ENCODE results near the gene ABL1.

The ABL1 gene

DNA sequence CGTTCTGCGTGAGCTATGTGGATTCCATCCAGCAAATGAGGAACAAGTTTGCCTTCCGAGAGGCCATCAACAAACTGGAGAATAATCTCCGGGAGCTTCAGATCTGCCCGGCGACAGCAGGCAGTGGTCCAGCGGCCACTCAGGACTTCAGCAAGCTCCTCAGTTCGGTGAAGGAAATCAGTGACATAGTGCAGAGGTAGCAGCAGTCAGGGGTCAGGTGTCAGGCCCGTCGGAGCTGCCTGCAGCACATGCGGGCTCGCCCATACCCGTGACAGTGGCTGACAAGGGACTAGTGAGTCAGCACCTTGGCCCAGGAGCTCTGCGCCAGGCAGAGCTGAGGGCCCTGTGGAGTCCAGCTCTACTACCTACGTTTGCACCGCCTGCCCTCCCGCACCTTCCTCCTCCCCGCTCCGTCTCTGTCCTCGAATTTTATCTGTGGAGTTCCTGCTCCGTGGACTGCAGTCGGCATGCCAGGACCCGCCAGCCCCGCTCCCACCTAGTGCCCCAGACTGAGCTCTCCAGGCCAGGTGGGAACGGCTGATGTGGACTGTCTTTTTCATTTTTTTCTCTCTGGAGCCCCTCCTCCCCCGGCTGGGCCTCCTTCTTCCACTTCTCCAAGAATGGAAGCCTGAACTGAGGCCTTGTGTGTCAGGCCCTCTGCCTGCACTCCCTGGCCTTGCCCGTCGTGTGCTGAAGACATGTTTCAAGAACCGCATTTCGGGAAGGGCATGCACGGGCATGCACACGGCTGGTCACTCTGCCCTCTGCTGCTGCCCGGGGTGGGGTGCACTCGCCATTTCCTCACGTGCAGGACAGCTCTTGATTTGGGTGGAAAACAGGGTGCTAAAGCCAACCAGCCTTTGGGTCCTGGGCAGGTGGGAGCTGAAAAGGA, 50.7 kb downstream of the ABL1 start:
- no peak overlapping the region for H3K4me3 ChIP-seq (replicated peaks; ENCODE audit: low read depth, low read length)
- TF ChIP-seq, protein P1, sequence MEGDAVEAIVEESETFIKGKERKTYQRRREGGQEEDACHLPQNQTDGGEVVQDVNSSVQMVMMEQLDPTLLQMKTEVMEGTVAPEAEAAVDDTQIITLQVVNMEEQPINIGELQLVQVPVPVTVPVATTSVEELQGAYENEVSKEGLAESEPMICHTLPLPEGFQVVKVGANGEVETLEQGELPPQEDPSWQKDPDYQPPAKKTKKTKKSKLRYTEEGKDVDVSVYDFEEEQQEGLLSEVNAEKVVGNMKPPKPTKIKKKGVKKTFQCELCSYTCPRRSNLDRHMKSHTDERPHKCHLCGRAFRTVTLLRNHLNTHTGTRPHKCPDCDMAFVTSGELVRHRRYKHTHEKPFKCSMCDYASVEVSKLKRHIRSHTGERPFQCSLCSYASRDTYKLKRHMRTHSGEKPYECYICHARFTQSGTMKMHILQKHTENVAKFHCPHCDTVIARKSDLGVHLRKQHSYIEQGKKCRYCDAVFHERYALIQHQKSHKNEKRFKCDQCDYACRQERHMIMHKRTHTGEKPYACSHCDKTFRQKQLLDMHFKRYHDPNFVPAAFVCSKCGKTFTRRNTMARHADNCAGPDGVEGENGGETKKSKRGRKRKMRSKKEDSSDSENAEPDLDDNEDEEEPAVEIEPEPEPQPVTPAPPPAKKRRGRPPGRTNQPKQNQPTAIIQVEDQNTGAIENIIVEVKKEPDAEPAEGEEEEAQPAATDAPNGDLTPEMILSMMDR (IDR thresholded peaks at IDR 0.05; ENCODE audit: low read depth, low read length, missing control alignments), result no peak
- no peak for DNase-seq (ENCODE audit: extremely low read depth, low read depth)

DNA sequence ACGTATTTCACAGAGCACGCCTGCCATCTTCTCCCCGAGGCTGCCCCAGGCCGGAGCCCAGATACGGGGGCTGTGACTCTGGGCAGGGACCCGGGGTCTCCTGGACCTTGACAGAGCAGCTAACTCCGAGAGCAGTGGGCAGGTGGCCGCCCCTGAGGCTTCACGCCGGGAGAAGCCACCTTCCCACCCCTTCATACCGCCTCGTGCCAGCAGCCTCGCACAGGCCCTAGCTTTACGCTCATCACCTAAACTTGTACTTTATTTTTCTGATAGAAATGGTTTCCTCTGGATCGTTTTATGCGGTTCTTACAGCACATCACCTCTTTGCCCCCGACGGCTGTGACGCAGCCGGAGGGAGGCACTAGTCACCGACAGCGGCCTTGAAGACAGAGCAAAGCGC, 51.9 kb downstream of the ABL1 start:
- no peak for DNase-seq (ENCODE audit: extremely low read depth, low read depth)
- TF ChIP-seq, protein P1 (IDR thresholded peaks at IDR 0.05; ENCODE audit: low read depth, low read length, missing control alignments), result no peak
- no peak overlapping the region for H3K4me3 ChIP-seq (replicated peaks; ENCODE audit: low read depth, low read length)

- TF ChIP-seq, protein P1 (IDR thresholded peaks at IDR 0.05; ENCODE audit: low read depth, low read length, missing control alignments), result no peak
- H3K4me3 ChIP-seq (replicated peaks; ENCODE audit: low read depth, low read length), result no peak overlapping the region
- DNase-seq (ENCODE audit: extremely low read depth, low read depth), result no peak
Measured at GRCh38 chr9:130887494-130888144, 52.6 kb downstream of the ABL1 start.

DNA sequence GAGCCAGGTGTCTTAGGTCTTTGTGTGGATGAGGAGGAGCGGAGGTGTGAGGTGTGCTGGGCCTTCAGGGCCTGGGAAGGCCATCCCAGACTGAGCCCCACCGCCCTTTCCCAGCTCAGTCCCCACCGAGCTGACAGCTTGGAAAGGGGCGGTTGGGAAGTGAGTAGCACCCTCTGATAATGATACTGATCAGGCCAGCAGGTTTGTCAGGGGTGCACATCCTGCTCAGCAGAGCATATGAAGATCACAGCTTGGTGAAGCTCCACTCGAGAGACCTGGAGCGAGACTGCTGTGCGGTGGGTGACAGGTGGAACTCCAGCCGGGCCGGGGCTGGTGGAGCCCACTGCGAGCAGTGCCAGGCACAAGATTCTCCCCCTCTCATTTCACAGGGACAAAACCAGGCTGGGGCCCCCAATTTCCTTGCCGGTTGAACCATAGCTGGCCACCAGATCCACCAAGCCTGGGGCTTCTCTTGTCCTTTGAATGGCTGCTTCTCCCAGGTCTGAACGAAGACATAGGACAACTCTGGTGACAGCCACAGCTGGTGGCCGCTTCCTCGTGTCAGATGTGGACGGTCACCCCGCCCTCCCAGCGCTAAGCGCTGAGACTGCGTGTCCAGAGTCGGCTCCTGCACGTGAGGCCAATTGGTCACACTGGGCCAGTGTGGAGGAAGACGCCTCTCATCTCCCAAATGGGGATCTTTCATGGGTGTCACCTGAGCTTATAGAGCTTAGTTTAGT, 53.3 kb downstream of the ABL1 start:
- TF ChIP-seq, protein P1 (IDR thresholded peaks at IDR 0.05; ENCODE audit: low read depth, low read length, missing control alignments), result no peak
- no peak overlapping the region for H3K4me3 ChIP-seq (replicated peaks; ENCODE audit: low read depth, low read length)
- DNase-seq (ENCODE audit: extremely low read depth, low read depth), result no peak

GRCh38 chr9:130890124-130890523, 55.1 kb downstream of the ABL1 start:
- DNase-seq (ENCODE audit: extremely low read depth, low read depth), result no peak
- no peak overlapping the region for H3K4me3 ChIP-seq (replicated peaks; ENCODE audit: low read depth, low read length)
- TF ChIP-seq, protein P1 (IDR thresholded peaks at IDR 0.05; ENCODE audit: low read depth, low read length, missing control alignments), result no peak

GRCh38 chr9:130890870-130891687, 56.0 kb downstream of the ABL1 start:
- TF ChIP-seq, protein P1 (IDR thresholded peaks at IDR 0.05; ENCODE audit: low read depth, low read length, missing control alignments), result no peak
- H3K4me3 ChIP-seq (replicated peaks; ENCODE audit: low read depth, low read length), result no peak overlapping the region
- no peak for DNase-seq (ENCODE audit: extremely low read depth, low read depth)
